HCT116 (cell line): Measurements from ENCODE around the gene APOE. TPM values are rescaled to one million over a fixed set of nuclear protein-coding genes. Genes with fewer than 3 reads are reported as not detected.

Experiments
- ATAC-seq: fragments of 200-7000 bp; cut with Tn5 transposase; 2 replicates; pipeline ENCODE4 v1.9.1; 2020; ENCODE audit warnings: mild to moderate bottlenecking, moderate library complexity
- BruUV-seq: library from RNA; stranded (reverse); fragments of 400-500 nt; replicated peaks from 2 replicates; lab custom pipeline; 2021; lab: Mats Ljungman, UMichigan
- CTCF ChIA-PET: fragments of 300-600 bp; sonication (Branson Sonifier 250); formaldehyde crosslinking; loops from one replicate; lab custom pipeline; 2021; ENCODE audit warnings: antibody characterized with exemption; lab: Charles Lee
- POLR2A ChIA-PET: fragments of 300-600, 350-600 bp; sonication (Branson Sonifier 250); formaldehyde crosslinking; loops from one replicate; lab custom pipeline; 2021; ENCODE audit warnings: antibody characterized with exemption; lab: Charles Lee
- RAD21 ChIA-PET, 2 experiments: fragments of 300-600 bp; sonication (Branson Sonifier 250); formaldehyde crosslinking; loops; one replicate each; lab custom pipeline; 2023; ENCODE audit warnings: low total read pairs in 2 of 2; ENCODE audit not compliant: uncharacterized antibody in 2 of 2, unreplicated experiment in 2 of 2, low non-redundant PET in 1 of 2; lab: Charles Lee
- DNase-seq: peaks from one replicate; pipeline ENCODE4 v3.0.0-alpha.2; 2010; ENCODE audit warnings: low read depth, low spot score
- H2AFZ ChIP-seq: fragments of 200-600 bp; shearing (Covaris generic), sonication (generic); 2 replicates; pipeline ENCODE4 v1.6.1; 2017; ENCODE audit warnings: low read depth, mixed run types, mixed read lengths, antibody characterized with exemption, low read length; ENCODE audit not compliant: poor library complexity, severe bottlenecking
- H3K27ac ChIP-seq: 2 replicates; pipeline ENCODE4 v1.5.1; 2012; ENCODE audit warnings: low read depth, low read length
- H3K27me3 ChIP-seq: fragments of 200-600 bp; sonication (generic); 2 replicates; pipeline ENCODE4 v1.6.1; 2016; ENCODE audit warnings: mixed run types, low read length, mixed read lengths; ENCODE audit not compliant: insufficient read depth
- H3K36me3 ChIP-seq, 2 experiments: fragments of 200-500 bp in 1 of 2; fragments of 200-600 bp in 1 of 2; sonication (Bioruptor generic) in 1 of 2; sonication (generic) in 1 of 2; 2 replicates each; pipeline versions ENCODE4 v1.5.1 to v1.6.1; 2014 to 2016; ENCODE audit warnings: low read length in 2 of 2, inconsistent platforms in 1 of 2, mixed read lengths in 1 of 2, mixed run types in 1 of 2; ENCODE audit not compliant: insufficient read depth in 2 of 2, control insufficient read depth in 1 of 2
- H3K4me1 ChIP-seq, 2 experiments: fragments of 200-600 bp in 1 of 2; sonication (generic) in 1 of 2; 2 replicates each; pipeline versions ENCODE4 v1.5.1 to v1.6.1; 2012 to 2017; ENCODE audit warnings: low read length in 2 of 2, inconsistent platforms in 1 of 2, mild to moderate bottlenecking in 1 of 2, mixed read lengths in 1 of 2, mixed run types in 1 of 2, moderate library complexity in 1 of 2; ENCODE audit not compliant: insufficient read depth in 2 of 2, control insufficient read depth in 1 of 2
- H3K4me2 ChIP-seq: fragments of 200-600 bp; sonication (generic); 2 replicates; pipeline ENCODE4 v1.6.1; 2017; ENCODE audit warnings: mixed run types, low read length, mixed read lengths
- H3K4me3 ChIP-seq, 2 experiments: fragments of 200-600 bp in 1 of 2; sonication (generic) in 1 of 2; replicated peaks in 1 of 2; 2 replicates each; pipeline ENCODE4 v1.5.1; 2011 to 2016; ENCODE audit warnings: low read length in 2 of 2, control low read depth in 1 of 2, low read depth in 1 of 2, mild to moderate bottlenecking in 1 of 2, mixed read lengths in 1 of 2, mixed run types in 1 of 2
- H3K79me2 ChIP-seq: fragments of 200-600 bp; sonication (generic); 2 replicates; pipeline ENCODE4 v1.6.1; 2017; ENCODE audit warnings: mild to moderate bottlenecking, mixed run types, low read length, moderate library complexity, mixed read lengths; ENCODE audit not compliant: insufficient read depth
- H3K9ac ChIP-seq: fragments of 200-600 bp; sonication (generic); 2 replicates; pipeline ENCODE4 v1.6.1; 2016; ENCODE audit warnings: low read length, mixed read lengths
- H3K9me2 ChIP-seq: fragments of 200-600 bp; sonication (generic), shearing (Covaris generic); 2 replicates; pipeline ENCODE4 v1.6.1; 2017; ENCODE audit warnings: mixed run types, mild to moderate bottlenecking, moderate library complexity; ENCODE audit not compliant: insufficient read depth
- H3K9me3 ChIP-seq, 2 experiments: fragments of 200-500 bp in 1 of 2; fragments of 200-600 bp in 1 of 2; sonication (Bioruptor generic) in 1 of 2; sonication (generic) in 1 of 2; 2 replicates each; pipeline ENCODE4 v1.6.1; 2014 to 2017; ENCODE audit warnings: low read length in 2 of 2, mixed read lengths in 2 of 2, inconsistent platforms in 1 of 2, low read depth in 1 of 2, mild to moderate bottlenecking in 1 of 2, mixed run types in 1 of 2, moderate library complexity in 1 of 2; ENCODE audit not compliant: control insufficient read depth in 1 of 2, insufficient read depth in 1 of 2
- H4K20me1 ChIP-seq: fragments of 200-600 bp; sonication (generic), shearing (Covaris generic); 2 replicates; pipeline ENCODE4 v1.6.1; 2017; ENCODE audit warnings: mixed run types, mild to moderate bottlenecking, moderate library complexity; ENCODE audit not compliant: insufficient read depth
- ATF3 ChIP-seq: IDR thresholded peaks from 2 replicates; pipeline ENCODE4 v1.6.1; 2012
- CEBPB ChIP-seq: IDR thresholded peaks from 2 replicates; pipeline ENCODE4 v1.6.1; 2012; ENCODE audit warnings: low read depth
- EGR1 ChIP-seq: IDR thresholded peaks from 2 replicates; pipeline ENCODE4 v1.6.1; 2012; ENCODE audit warnings: low read depth
- ELF1 ChIP-seq: IDR thresholded peaks from 2 replicates; pipeline ENCODE4 v1.6.1; 2012; ENCODE audit warnings: low read depth, borderline replicate concordance
- EZH2 ChIP-seq: fragments of 200-600 bp; sonication (generic); IDR thresholded peaks from 2 replicates; pipeline ENCODE4 v1.6.1; 2017; ENCODE audit warnings: antibody characterized with exemption, mixed run types
- EZH2phosphoT487 ChIP-seq: fragments of 200-600 bp; IDR thresholded peaks from 2 replicates; pipeline ENCODE4 v1.6.1; 2018; ENCODE audit warnings: antibody characterized with exemption, borderline replicate concordance
- FOSL1 ChIP-seq: IDR thresholded peaks from 2 replicates; pipeline ENCODE4 v1.6.1; 2012; ENCODE audit warnings: low read depth
- JUND ChIP-seq: IDR thresholded peaks from 2 replicates; pipeline ENCODE4 v1.6.1; 2012
- POLR2A ChIP-seq: IDR thresholded peaks from 2 replicates; pipeline ENCODE4 v1.7.0; 2011; ENCODE audit warnings: borderline replicate concordance; ENCODE audit not compliant: insufficient read depth, insufficient read length; ENCODE audit errors: extremely low read depth
- RAD21 ChIP-seq: IDR thresholded peaks from 2 replicates; pipeline ENCODE4 v1.6.1; 2012; ENCODE audit warnings: low read depth, mild to moderate bottlenecking
- SRF ChIP-seq: IDR thresholded peaks from 2 replicates; pipeline ENCODE4 v1.6.1; 2012; ENCODE audit warnings: low read depth
- TCF7L2 ChIP-seq: IDR thresholded peaks from 2 replicates; pipeline ENCODE4 v1.7.0; 2011; ENCODE audit warnings: borderline replicate concordance, inconsistent platforms; ENCODE audit not compliant: insufficient read depth, insufficient read length; ENCODE audit errors: extremely low read depth
- ZFX ChIP-seq: fragments of 450-650 bp; IDR thresholded peaks from 2 replicates; pipeline ENCODE4 v1.6.1; 2017
- intact Hi-C: fragments of 100-400 bp; cut with micrococcal nuclease; formaldehyde crosslinking; loops from 2 replicates; pipeline ENCODE4 v1.10.0; 2022
- total RNA-seq: library from RNA; stranded (reverse); gene quantifications from one replicate; pipeline ENCODE4 v1.2.1, GENCODE V29; 2021; ENCODE audit not compliant: unreplicated experiment

The APOE gene
- total RNA-seq, 1 experiment from 2014 or later: 7.2 TPM

- intact Hi-C loops: no loop called here
- Histone ChIP-seq H2AFZ (no peak overlapping the region), H3K27ac (no peak overlapping the region), H3K9me2 (no peaks in the 10 kb centered on the region), H3K9me3 (no peaks in the 10 kb centered on the region), H3K4me1 (peaks cover 12 to 20% of the 10 kb centered on the region in 2 experiments), H3K27me3 (no peaks in the 10 kb centered on the region), H3K4me2 (no peak overlapping the region), H3K79me2 (peaks cover 74% of the 10 kb centered on the region)
- ChIA-PET RAD21 (no interaction called here), POLR2A (interaction anchor here (0.7 kb wide), 1 partner anchor 17 kb away, joined by 3 read pairs; no protein-coding TSS in a partner anchor), CTCF (no interaction called here)
- no peak for ATAC-seq
- no TSS peak for BruUV-seq
- TF ChIP-seq FOSL1 (no peak), ZFX (no peak), ELF1 (no peak), EGR1 (no peak), POLR2A (no peak), CEBPB (no peak), JUND (no peak), ATF3 (no peak)
- TF ChIP-seq, all 23 proteins: peak for 0
- peaks cover 19 to 64% of the 10 kb centered on the region in 2 experiments for H3K36me3 ChIP-seq
- H3K4me3 ChIP-seq: no peak overlapping the region
- peaks cover 6% of the 10 kb centered on the region; the same call in 1 of the 2 replicates for H4K20me1 ChIP-seq
- no peak for DNase-seq
- H3K9ac ChIP-seq: no peak overlapping the region
Measured at GRCh38 chr19:44894052-44894400, 11.6 kb upstream of the APOE start.

GRCh38 chr19:44894946-44895345, 10.7 kb upstream of the APOE start:
- no peak for TF ChIP-seq POLR2A
- no peak for TF ChIP-seq EZH2phosphoT487
- TF ChIP-seq RAD21: no peak
- no peak for TF ChIP-seq SRF
- TF ChIP-seq EZH2: no peak
- no peak for TF ChIP-seq TCF7L2
- no peak for TF ChIP-seq ELF1
- Histone ChIP-seq H3K9ac (no peak overlapping the region), H3K4me1 (peaks cover 5 to 13% of the 10 kb centered on the region in 2 experiments), H3K27ac (no peak overlapping the region), H3K36me3 (peaks cover 21 to 70% of the 10 kb centered on the region in 2 experiments), H3K4me3 (no peak overlapping the region), H3K9me2 (no peaks in the 10 kb centered on the region), H4K20me1 (peaks cover 6% of the 10 kb centered on the region; the same call in 1 of the 2 replicates), H3K9me3 (no peaks in the 10 kb centered on the region), H3K79me2 (peaks cover 82% of the 10 kb centered on the region), H2AFZ (no peak overlapping the region), H3K27me3 (no peaks in the 10 kb centered on the region), H3K4me2 (no peak overlapping the region)
- ATAC-seq: no peak
- no peak for DNase-seq
- POLR2A ChIA-PET: no interaction called here
- BruUV-seq: no TSS peak
- RAD21 ChIA-PET: no interaction called here
- intact Hi-C loops: no loop called here
- CTCF ChIA-PET: no interaction called here
